Stomach (tissue), 9 donors: ENCODE data around the gene RASD2. TPM values are rescaled to one million over a fixed set of nuclear protein-coding genes. Genes with fewer than 3 reads are reported as not detected.

Source experiments
- DNase-seq, 2 donors: peaks; one replicate each; pipeline versions ENCODE4 v3.0.0 to v3.0.0-alpha.2; 2013 to 2019
- H3K27ac ChIP-seq, 5 donors: fragments of 200-600 bp in 4 of 5; sonication (generic) in 4 of 5; one replicate each; pipeline ENCODE4 v1.5.1; 2013 to 2019; ENCODE audit warnings: mild to moderate bottlenecking in 1 of 5, moderate library complexity in 1 of 5
- H3K27me3 ChIP-seq, 3 donors: fragments of 200-600 bp; sonication (generic); one replicate each; pipeline ENCODE4 v1.5.1; 2017 to 2019; ENCODE audit warnings: mixed run types in 1 of 3
- H3K36me3 ChIP-seq, 4 donors: fragments of 200-600 bp; sonication (generic); 1 replicate in 3 of 4; 2 replicates in 1 of 4; pipeline ENCODE4 v1.5.1; 2016 to 2019
- H3K4me1 ChIP-seq, 4 donors: fragments of 200-600 bp; sonication (generic); one replicate each; pipeline ENCODE4 v1.5.1; 2016 to 2019
- H3K4me3 ChIP-seq, 4 donors: fragments of 200-600 bp; sonication (generic) in 3 of 4; one replicate each; pipeline ENCODE4 v1.5.1; 2016 to 2019; ENCODE audit warnings: mild to moderate bottlenecking in 1 of 4
- H3K9me3 ChIP-seq, 4 donors: fragments of 200-600 bp; sonication (generic); one replicate each; pipeline ENCODE4 v1.5.1; 2016 to 2019
- EP300 ChIP-seq: sonication (generic); formaldehyde crosslinking; IDR thresholded peaks from one replicate; pipeline ENCODE4 v1.6.1; 2017; ENCODE audit warnings: antibody characterized with exemption
- POLR2A ChIP-seq, 4 donors: fragments of 450-650 bp; IDR thresholded peaks; one replicate each; pipeline ENCODE4 v1.6.1; 2016; ENCODE audit warnings: antibody characterized with exemption in 4 of 4, control low read depth in 2 of 4, mild to moderate bottlenecking in 1 of 4, moderate library complexity in 1 of 4
- POLR2AphosphoS5 ChIP-seq, 3 donors: sonication (generic); formaldehyde crosslinking; IDR thresholded peaks; one replicate each; pipeline ENCODE4 v1.6.1; 2016; ENCODE audit warnings: antibody characterized with exemption in 3 of 3
- WGBS, 5 donors: extraction: QIAGEN DNeasy Blood & Tissue Kit in 3 of 5; methylation state at CpG; one replicate each; pipeline versions ENCODE4 v1.1.5 to v1.1.7; 2013 to 2018; 5-methylcytosine and 5-hydroxymethylcytosine counted together
- intact Hi-C: fragments of 100-400 bp; cut with DNase I; formaldehyde crosslinking; loops from one replicate; pipeline ENCODE4 v1.15.1; 2023; ENCODE audit warnings: low total_unique reads
- polyA plus RNA-seq, 3 donors: library from polyadenylated mRNA; stranded (reverse); fragments of 200-250 nt; gene quantifications; one replicate each; pipeline ENCODE4 v1.2.3, GENCODE V29; 2013
- total RNA-seq, 5 donors: library from RNA; depleted of rRNA; stranded (reverse); fragments of >200 nt; gene quantifications; one replicate each; pipeline versions ENCODE4 v1.1.0 to v1.2.3, GENCODE V29; 2014 to 2016
- TF ChIP-seq, protein P1 (sequence below), 7 experiments: fragments of 450-650 bp in 4 of 7; fragments of 200-600 bp in 3 of 7; sonication (generic) in 3 of 7; IDR thresholded peaks; one replicate each; pipeline ENCODE4 v1.5.1; 2016 to 2019; ENCODE audit warnings: antibody characterized with exemption in 7 of 7, control low read depth in 2 of 7, mild to moderate bottlenecking in 1 of 7
- donor health status: healthy with polysubstance abuse.
- donor health status: Bipolar disorder and iron deficiency.
- donor health status: healthy.

RASD2 gene
- total and polyA plus RNA-seq, 8 donors: 0.43 to 3.6 (median 0.72) TPM

GRCh38 chr22:35575116-35575748 is 34.6 kb downstream of the RASD2 start:
- intact Hi-C loops: no loop called here
- H3K27ac ChIP-seq: no peak overlapping the region
- peaks cover 0 to 15% (median 5%) of the 10 kb centered on the region in 3 donors for H3K27me3 ChIP-seq
- 45 to 68% (median 56%) methylated on average over 5 to 15 of the region's 15 CpGs for WGBS, 5 donors
- no peak for DNase-seq
- no peaks in the 10 kb centered on the region for H3K9me3 ChIP-seq
- H3K36me3 ChIP-seq: no peaks in the 10 kb centered on the region
- no peaks in the 10 kb centered on the region for H3K4me1 ChIP-seq
- H3K4me3 ChIP-seq: no peak overlapping the region
- no peak for TF ChIP-seq POLR2AphosphoS5 (IDR thresholded peaks at IDR 0.05)
- no peak for TF ChIP-seq POLR2A (IDR thresholded peaks at IDR 0.05)
- no peak for TF ChIP-seq EP300
- TF ChIP-seq, protein P1, sequence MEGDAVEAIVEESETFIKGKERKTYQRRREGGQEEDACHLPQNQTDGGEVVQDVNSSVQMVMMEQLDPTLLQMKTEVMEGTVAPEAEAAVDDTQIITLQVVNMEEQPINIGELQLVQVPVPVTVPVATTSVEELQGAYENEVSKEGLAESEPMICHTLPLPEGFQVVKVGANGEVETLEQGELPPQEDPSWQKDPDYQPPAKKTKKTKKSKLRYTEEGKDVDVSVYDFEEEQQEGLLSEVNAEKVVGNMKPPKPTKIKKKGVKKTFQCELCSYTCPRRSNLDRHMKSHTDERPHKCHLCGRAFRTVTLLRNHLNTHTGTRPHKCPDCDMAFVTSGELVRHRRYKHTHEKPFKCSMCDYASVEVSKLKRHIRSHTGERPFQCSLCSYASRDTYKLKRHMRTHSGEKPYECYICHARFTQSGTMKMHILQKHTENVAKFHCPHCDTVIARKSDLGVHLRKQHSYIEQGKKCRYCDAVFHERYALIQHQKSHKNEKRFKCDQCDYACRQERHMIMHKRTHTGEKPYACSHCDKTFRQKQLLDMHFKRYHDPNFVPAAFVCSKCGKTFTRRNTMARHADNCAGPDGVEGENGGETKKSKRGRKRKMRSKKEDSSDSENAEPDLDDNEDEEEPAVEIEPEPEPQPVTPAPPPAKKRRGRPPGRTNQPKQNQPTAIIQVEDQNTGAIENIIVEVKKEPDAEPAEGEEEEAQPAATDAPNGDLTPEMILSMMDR (IDR thresholded peaks at IDR 0.05): no peak

GRCh38 chr22:35576671-35577070 is 36.0 kb downstream of the RASD2 start:
- H3K4me1 ChIP-seq: no peaks in the 10 kb centered on the region
- no peak for DNase-seq
- intact Hi-C loops: no loop called here
- H3K27me3 ChIP-seq: peaks cover 0 to 15% (median 5%) of the 10 kb centered on the region in 3 donors
- WGBS, 5 donors: 85 to 95% (median 92%) methylated on average over 8 of the region's 8 CpGs
- H3K9me3 ChIP-seq: no peaks in the 10 kb centered on the region
- TF ChIP-seq, protein P1 (IDR thresholded peaks at IDR 0.05): no peak
- TF ChIP-seq POLR2AphosphoS5 (IDR thresholded peaks at IDR 0.05): no peak
- TF ChIP-seq EP300: no peak
- TF ChIP-seq POLR2A (IDR thresholded peaks at IDR 0.05): no peak
- no peaks in the 10 kb centered on the region for H3K36me3 ChIP-seq
- H3K4me3 ChIP-seq: no peak overlapping the region
- H3K27ac ChIP-seq: no peak overlapping the region

GRCh38 chr22:35577799-35578659 is 37.4 kb downstream of the RASD2 start:
- WGBS, 5 donors: 83 to 92% (median 87%) methylated on average over 2 of the region's 2 CpGs
- intact Hi-C loops: no loop called here
- no peak for TF ChIP-seq EP300
- TF ChIP-seq, protein P1 (IDR thresholded peaks at IDR 0.05): no peak
- no peak for TF ChIP-seq POLR2A (IDR thresholded peaks at IDR 0.05)
- TF ChIP-seq POLR2AphosphoS5 (IDR thresholded peaks at IDR 0.05): no peak
- Histone ChIP-seq H3K4me3 (no peak overlapping the region), H3K27ac (no peak overlapping the region), H3K27me3 (peaks cover 0 to 15% (median 5%) of the 10 kb centered on the region in 3 donors), H3K4me1 (peaks cover 0 to 5% (median 2%) of the 10 kb centered on the region in 4 donors), H3K9me3 (no peaks in the 10 kb centered on the region), H3K36me3 (no peaks in the 10 kb centered on the region)
- no peak for DNase-seq

- Histone ChIP-seq H3K36me3 (no peaks in the 10 kb centered on the region), H3K4me3 (no peak overlapping the region), H3K27me3 (peaks cover 0 to 15% (median 0%) of the 10 kb centered on the region in 3 donors), H3K4me1 (peaks cover 0 to 9% (median 4%) of the 10 kb centered on the region in 4 donors), H3K27ac (no peak overlapping the region), H3K9me3 (no peaks in the 10 kb centered on the region)
- intact Hi-C loops: no loop called here
- 74 to 83% (median 77%) methylated on average over 10 to 19 of the region's 19 CpGs for WGBS, 5 donors
- TF ChIP-seq, protein P1 (IDR thresholded peaks at IDR 0.05): no peak
- no peak for TF ChIP-seq POLR2AphosphoS5 (IDR thresholded peaks at IDR 0.05)
- no peak for TF ChIP-seq POLR2A (IDR thresholded peaks at IDR 0.05)
- no peak for TF ChIP-seq EP300
- no peak for DNase-seq
Measured at GRCh38 chr22:35578836-35579575, 38.4 kb downstream of the RASD2 start.
